Measurements from ENCODE around the gene CAMKV.

Gene CAMKV

DNA sequence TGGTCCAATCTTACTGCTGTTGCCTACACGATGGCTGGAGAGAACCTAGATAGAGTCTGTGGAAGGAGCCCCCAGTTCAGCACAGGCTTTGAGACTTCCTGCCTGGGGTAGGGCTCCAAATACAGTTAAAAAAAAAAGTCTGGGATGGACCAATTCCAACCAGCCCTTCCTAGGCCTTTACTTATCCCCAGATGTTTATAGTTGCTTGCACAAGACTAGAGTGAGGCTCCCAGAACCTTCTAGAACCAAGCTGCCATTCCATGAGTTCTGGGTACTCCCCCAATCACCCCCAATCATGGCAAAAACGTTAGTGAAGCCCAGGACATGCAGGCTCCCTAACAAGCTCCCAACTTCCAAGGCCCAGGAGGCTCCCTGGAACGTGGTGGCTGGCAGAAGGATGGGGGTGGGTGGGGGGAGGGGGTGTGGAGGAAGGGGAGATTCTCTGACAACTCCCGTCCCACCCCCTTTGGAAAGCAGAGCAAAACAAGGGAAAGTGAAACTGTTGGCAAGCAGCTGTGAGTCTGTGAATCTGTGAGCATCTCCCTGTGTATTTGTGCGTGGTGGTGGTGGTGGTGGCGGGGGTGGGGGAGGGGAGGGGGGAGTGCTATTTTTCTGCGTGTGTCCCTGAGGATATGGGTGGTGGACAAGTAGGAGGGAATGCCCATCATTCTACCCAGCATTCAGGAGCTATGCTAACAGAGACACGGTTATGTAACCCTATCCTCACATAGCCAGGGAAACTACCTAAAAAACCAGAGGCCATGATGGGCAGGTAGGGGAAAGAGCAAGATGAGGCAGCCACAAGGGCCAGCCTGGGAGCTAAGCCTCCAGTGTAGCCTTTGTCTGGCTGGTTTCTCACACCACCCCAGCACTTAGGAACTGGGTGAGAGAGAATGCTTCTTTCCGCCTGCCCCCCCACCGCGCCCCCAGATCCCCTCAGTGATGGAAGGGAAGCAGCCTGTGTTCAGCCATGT lies 31.9 kb upstream of the CAMKV start:
- H3K27ac ChIP-seq: no peak overlapping the region
- TF ChIP-seq, protein P1, sequence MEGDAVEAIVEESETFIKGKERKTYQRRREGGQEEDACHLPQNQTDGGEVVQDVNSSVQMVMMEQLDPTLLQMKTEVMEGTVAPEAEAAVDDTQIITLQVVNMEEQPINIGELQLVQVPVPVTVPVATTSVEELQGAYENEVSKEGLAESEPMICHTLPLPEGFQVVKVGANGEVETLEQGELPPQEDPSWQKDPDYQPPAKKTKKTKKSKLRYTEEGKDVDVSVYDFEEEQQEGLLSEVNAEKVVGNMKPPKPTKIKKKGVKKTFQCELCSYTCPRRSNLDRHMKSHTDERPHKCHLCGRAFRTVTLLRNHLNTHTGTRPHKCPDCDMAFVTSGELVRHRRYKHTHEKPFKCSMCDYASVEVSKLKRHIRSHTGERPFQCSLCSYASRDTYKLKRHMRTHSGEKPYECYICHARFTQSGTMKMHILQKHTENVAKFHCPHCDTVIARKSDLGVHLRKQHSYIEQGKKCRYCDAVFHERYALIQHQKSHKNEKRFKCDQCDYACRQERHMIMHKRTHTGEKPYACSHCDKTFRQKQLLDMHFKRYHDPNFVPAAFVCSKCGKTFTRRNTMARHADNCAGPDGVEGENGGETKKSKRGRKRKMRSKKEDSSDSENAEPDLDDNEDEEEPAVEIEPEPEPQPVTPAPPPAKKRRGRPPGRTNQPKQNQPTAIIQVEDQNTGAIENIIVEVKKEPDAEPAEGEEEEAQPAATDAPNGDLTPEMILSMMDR (conservative IDR thresholded peaks at IDR 0.05): no peak

DNA sequence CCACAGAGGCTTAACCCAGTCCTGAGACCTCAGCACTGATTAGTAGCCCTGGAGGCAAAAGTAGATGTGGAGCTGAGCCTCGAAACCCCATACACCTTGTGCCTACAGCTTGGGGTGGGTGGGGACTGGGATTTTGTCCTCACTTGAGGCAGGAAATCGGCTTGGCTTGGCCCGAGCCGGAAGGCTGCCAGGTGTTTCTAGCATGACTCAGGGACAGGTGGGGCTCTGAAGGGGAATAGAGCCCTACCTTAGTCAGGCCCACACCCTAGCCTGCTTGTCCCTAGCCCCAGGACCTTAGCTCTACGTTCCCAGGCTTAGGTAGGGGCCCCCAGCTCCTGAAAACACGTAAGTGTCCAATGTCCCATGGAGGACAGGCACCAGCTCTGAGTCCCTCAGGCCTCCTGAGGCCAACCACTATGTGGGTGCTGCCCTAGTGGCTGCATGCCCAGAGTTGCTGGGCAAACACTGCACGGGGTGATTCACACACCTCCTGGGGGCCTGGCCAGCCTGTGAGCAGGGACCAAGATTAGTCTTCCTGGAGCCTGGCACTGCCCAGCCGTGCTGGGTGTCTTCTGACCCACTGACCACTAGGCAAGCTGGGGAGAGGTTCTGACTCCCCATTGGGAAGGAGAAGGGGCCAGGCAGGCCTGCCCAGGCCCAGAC lies 30.9 kb upstream of the CAMKV start:
- TF ChIP-seq, protein P1 (conservative IDR thresholded peaks at IDR 0.05): no peak
- H3K27ac ChIP-seq: no peak overlapping the region

DNA sequence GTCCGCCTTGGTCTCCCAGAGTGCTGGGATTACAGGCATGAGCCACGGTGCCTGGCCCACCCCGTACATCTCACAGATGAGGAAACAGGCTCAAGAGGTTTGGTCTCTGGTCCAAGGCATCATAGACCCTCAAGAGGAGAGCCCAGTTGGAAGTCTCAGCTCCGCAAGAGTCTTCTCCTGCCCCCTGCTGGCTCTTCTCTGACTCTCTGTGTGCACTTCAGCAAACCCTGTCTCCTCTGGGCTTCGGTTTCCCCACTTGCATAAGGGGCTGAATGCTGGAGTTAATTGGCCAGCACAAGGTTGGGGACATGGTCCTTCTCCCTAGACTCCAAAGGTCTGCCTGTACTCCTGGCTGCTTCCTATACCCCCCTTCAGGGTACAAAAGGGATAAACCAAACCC lies 30.1 kb upstream of the CAMKV start:
- H3K27ac ChIP-seq: no peak overlapping the region

DNA sequence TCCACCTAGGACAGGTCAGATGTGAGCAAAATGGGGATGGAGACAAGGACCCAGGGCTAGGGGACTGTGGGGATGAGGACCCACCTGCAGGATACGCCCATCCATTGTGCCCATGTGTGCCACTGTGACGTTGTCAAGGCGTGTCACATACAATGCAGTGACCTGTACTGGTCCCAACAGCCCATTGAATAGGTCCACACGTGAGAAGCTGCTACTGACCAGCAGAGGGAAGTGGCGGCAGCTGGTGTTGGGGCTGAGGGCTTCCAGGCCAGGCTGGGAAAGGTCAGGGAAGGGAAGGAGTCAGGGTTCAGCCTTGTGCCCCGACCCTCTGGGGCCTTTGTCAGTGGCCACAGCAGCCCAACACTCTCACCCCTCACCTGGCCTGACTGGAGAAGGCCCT lies 29.3 kb upstream of the CAMKV start:
- H3K27ac ChIP-seq: no peak overlapping the region
- TF ChIP-seq, protein P1 (conservative IDR thresholded peaks at IDR 0.05): no peak

More for the DNA sequence above, 30.1 kb upstream of the CAMKV start:
- TF ChIP-seq, protein P1 (conservative IDR thresholded peaks at IDR 0.05): no peak

DNA sequence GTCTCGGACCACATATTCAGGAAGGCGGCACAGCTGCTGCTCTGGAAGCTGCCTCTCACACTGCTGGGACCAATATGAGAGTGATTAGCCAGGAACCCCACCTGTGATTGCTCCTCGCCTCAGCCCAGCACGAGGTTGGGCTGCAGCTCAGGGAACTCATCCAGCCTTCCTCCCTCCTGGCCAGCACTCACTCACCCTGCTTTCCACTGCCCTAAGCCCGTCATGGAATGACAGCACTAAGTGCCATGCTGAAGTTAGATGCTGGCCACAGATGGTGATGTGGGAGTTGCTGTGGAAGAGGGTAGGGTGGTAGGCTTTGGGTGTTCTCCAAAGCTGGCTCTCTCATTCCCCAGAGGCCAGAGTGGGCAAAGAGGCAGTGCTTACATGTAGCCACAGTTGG lies 26.6 kb upstream of the CAMKV start:
- TF ChIP-seq, protein P1 (conservative IDR thresholded peaks at IDR 0.05): no peak
- H3K27ac ChIP-seq: no peak overlapping the region

DNA sequence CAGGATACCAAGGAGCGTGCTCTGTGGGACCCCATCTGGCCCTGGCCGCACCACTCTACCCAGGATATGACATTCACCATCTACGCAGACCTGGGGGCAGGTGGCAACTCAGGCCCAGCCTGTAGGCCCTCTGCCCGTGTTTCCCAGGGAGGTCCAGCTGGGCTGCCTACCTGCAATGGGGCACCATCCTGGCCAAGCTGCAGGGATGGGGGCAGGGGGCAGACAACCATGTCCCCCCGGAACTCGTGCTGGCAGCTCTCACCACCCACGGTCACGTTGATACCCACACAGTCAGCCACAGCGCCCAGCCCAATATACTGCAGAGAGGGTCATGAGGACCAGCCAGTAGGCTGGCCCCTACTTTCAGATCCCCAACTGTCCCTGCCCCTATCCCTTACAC lies 26.1 kb upstream of the CAMKV start:
- no peak overlapping the region for H3K27ac ChIP-seq
- TF ChIP-seq, protein P1 (conservative IDR thresholded peaks at IDR 0.05): no peak

DNA sequence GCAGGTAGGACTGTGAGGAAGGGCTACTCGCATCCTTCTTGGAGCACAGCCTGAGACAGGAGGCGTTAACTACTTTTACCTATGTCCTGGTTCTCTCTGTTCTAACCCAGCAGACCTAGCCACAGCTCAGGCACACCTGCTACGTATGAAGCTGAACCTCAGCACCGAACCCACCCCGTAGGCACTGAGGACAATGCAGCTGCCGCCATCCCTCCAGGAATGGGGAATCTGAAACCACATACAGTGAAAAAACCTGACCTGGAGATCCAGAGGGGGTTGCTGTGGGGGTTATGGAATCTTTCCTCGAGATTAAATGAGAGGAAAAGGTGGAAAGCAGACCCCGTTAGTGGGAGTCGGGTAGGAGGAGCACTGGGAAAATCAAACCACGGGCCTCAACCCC lies 19.6 kb upstream of the CAMKV start:
- TF ChIP-seq, protein P1 (conservative IDR thresholded peaks at IDR 0.05): no peak
- no peak overlapping the region for H3K27ac ChIP-seq

All from VCaP (cell line).